Retina (tissue), 1 donor: Measurements from ENCODE around the gene PPP4R2.
"Not testable (repeated sequence)": the region's sequence is repeated elsewhere in the genome, so short reads cannot be mapped to it uniquely, and the experiment has no call there.

ENCODE experiments used
- DNase-seq: peaks from one replicate; pipeline ENCODE4 v3.0.0-alpha.2; 2016

Gene PPP4R2

DNA sequence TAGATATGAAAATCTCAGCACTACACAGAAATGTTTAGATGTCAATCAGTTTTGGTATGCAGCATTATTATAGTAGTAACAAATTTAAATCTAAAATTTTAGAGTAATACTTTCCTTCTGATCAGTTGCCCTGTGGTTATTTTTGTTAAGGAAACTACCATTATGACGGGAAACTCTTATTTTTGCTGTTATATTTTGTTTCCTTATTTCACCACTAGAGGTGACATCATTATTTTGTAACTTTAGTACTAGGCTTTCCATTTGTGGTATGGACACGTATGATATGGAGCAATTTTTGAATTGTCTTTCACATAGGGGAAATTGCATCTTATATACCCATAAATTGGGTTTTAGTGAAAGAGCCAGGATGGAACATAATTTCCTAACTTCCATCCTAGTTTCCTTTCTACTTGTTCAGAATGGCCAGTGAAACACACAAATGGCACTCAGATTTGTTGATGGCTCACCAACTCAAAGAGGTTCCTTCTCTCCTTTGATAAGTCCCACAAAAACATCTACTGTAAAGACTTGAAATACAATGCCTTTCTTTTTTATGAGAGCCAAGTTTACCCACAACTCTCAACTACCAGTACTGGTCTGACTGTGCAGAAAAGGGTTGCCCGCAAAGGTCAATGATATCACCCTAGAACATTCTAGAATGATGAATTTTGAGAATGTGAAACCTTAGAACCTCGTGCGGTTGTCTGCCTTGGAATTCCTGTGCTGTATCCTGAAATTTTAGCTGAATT lies 19.4 kb upstream of the PPP4R2 start:
- DNase-seq = no peak

DNA sequence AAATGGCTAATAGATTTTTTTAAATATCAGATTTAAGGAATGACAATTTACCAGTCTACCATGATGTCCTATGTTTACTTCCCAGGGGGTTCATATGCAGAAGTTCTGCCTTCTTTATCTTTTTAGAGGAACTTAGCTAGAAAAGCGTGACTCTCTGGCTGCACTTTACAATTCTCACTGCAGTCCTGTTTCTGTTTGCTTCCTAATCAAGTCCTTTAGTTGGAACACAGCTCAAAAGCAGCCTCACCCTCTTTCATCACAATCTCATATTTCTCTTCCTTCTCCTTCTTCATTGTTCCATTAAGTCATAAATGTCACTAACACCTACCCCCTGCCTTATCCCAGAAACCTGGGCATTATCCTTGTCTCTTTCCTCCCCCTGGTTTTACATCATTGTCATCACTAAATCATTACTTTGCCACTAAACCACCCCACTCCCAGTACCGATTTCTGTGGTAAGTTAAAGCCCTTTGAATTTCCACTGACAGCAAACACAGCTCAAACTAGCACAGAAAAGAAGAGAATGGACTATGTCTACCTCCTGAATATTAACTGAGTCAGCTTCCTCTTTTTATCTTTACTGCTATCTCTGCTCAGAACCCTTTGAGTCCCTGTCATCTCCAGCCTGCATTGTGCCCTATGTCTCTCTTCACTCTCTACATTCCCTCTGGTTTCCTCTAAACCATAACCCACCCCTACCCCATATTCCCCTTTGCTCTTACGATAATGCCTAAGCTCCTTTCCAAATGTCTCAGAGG lies 13.8 kb upstream of the PPP4R2 start:
- no peak for DNase-seq

DNA sequence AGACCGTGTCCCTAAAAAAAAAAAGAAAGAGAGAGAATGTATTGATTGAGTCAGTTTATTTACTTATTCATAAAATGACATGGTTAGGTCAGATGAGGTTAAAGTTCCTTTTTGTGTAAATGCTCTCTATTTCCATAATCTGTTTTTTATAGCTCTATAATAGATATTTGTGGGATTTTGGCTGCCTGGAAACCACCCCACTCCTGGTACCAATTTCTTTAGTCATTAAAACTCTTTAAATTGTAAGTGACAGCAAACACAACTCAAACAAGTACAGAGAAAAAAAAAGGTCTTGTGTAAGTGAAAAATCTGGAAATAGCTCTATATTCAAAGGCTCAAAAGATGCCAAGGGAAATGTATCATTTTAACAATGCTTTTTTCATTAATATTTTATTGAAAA lies 11.0 kb upstream of the PPP4R2 start:
- DNase-seq = no peak

DNA sequence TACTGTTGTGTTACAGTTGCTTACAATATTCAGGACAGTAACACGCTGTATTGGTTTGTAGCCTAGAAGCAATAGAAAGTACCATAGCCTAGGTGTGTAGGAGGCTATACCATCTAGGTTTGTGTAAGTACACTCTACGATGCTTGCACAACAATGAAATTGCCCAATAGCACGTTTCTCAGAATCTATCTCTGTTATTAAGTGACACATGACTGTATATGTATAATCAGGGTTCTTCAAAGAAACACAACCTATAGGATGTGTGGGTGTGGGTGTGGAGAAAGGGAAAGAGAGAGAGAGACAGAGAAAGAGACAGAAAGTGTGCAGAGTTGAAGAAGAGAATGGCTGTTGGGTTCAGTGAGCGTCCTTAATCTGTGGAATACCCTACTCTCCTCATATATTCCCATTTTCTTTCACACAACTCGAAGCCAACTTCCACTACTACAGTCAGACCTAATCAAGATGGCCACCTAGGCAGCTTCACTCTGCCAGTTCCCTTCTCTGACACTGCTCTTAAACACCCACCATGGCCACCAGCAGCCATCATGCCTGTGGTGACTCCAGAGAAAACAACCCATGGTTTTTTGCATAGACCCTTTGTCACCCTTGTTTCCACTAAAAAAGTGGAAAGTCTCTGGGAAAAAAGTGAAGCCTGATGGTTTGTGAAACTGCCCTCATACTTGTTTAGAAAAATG lies 5.8 kb upstream of the PPP4R2 start:
- no peak for DNase-seq

DNA sequence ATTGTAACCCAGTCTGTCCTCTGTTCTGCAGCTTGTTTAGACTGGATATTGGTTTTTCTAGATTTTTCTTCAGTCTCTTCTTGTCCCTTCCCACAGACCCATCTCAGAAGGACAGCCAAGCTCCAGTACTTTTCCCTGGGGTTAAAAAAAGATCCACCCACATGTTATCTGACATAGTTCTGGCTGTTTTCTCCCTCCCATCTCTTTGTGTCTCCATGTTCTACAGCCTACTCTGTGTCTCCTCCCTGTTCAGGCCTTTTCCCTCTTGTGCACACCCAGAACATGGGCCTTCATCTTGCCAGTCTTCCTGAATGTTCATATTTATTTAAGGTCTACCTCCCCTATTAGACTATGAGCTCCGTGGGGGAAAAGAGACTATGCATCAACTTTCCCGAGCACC lies 5.1 kb upstream of the PPP4R2 start:
- DNase-seq = no peak

DNA sequence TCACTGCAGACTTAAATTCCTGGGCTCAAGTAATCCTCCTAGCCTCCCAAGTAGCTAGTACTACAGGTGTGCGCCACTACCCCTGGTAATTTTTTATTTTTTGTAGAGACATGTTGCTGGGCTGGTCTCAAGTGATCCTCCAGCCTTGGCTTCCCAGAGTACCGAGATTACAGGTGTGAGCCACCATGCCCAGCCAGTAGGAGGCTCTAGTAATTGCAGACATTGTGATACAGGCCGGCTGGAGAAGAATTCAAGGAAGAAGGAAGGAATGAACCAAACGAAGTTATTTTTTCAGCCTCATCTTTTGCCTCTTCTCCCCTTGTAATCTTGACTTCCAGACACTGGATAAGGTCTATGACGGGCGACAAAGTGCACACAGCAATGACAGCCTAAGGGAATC lies 3.2 kb upstream of the PPP4R2 start:
- DNase-seq = no peak

DNA sequence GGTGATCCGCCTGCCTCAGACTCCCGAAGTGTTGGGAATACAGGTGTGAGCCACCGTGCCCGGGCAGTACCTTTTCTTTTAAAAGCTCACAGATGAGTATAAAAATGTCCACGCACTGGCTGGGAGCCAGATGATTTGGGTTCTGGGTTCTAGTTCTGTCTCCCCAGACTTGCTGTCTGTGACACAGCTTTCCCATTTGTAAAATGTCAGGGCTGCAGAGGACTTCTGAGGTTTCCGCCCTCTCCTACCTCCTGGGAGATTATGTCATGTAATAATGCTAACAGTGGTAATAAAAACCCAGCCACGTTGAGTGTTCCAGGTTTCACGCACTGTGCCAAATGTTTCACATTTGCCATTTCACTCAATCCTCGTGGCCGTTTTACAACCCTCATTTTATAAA lies 1.3 kb upstream of the PPP4R2 start:
- no peak for DNase-seq

DNA sequence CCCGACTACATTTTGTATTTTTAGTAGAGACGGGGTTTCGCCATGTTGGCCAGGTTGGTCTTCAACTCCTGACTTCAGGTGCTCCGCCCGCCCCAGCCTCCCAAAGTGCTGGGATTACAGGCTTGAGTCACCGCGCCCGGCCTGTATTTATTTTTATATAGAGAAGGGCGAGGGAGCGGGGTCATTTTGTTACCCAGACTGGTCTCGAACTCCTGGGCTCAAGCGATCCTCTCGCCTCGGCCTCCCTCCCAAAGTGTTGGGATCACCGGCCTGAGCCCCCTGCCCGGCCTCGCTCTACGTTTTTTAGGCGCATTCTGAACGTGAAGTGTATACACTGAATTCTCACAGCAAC lies 514 bp upstream of the PPP4R2 start:
- DNase-seq = no peak

DNA sequence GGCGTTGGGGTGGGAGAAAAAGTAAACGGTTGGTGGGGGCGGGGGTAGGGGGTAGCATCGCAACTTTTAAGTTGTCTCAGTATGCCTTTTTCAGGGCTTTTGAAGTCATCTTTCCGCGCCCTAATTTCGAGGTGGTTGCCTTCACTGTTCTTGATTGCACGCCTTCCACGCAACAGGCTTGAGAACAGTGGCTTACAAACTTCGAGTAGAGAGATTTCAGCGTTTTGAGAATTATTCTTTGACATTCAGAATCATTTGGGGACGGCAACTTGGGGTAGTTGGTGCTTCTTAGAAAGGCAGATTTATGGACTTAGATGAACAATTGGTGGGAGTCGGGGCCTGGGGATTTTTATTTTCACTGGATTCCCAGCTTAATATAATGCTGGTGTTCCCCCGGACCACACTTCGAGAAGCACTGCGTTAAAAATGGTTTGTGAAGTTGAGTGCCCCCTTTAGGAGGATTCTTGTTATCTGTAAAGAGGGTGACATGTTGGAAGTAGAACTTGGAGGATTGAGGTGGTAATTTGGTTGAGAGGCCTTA lies 880 bp downstream of the PPP4R2 start:
- peak; percentile 63 for DNase-seq

DNA sequence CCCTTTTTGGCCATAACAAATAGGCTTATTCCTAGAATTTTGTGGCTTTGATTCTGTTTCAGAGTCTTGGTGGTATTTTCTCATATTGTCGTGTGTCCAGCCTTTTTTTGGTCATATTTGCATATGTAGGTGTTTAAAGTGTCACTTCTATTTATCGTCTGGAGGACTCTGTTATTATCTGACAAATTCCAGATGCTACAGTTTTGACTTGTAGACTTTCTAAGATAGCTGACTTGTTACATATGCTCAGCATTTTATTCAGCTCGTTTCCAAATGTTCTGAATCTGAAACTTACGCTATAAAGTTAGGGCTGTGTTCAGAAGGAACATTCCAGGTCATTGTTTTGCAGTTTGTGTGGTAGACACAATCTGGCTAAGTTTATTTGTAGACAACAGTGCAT lies 1.9 kb downstream of the PPP4R2 start:
- no peak for DNase-seq

DNA sequence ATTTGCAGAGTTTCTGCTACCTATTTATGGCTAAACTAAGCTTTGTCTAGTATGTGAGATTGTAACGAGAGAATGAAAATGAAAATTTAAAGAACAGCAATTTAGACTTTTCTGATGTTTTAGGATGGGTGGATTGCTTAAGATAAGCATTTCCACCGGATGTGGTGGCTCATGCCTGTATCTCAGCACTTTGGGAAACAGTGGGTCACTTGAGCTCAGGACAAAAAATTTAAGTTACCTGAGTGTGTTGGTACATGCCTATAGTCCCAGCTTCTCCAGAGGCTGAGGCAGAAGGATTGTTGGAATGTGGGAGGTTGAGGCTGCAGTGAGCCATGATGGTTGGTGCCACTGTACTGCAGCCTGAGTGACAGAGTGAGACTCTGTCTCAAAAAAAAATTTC lies 3.3 kb downstream of the PPP4R2 start:
- no peak for DNase-seq

DNA sequence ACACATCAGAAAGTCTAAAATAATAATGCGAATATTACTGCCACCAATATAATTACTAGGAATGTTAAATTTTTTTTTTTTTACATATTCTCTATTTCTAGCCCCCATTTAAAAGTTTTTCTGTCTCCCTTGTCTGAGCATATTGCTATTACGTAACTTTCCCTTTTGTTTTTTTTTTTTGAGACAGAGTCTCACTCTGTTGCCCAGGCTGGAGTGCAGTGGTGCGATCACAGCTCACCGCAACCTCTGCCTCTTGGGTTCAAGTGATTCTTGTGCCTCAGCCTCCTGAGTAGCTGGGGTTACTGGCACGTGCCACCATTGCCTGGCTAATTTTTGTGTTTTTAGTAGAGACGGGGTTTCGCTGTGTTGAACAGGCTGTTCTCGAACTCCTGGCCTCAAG lies 6.4 kb downstream of the PPP4R2 start:
- not testable (repeated sequence) for DNase-seq

DNA sequence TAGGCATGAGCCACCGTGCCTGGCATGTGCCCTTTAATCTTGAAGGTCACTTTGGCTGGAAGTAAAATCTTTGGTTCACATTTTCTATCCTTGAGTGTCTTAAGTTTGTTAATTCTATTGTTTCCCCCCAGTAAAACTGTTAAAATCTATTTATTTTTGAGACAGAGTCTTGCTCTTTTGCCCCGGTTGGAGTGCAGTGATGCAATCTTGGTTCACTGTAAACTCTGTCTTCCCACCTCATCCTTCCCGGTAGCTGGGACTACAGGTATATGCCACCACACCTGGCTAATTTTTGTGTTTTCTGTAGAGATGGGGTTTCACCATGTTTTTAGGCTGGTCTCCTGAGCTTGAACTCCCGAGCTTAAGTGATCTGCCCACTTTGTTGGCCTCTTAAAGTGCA lies 7.7 kb downstream of the PPP4R2 start:
- DNase-seq = no peak

DNA sequence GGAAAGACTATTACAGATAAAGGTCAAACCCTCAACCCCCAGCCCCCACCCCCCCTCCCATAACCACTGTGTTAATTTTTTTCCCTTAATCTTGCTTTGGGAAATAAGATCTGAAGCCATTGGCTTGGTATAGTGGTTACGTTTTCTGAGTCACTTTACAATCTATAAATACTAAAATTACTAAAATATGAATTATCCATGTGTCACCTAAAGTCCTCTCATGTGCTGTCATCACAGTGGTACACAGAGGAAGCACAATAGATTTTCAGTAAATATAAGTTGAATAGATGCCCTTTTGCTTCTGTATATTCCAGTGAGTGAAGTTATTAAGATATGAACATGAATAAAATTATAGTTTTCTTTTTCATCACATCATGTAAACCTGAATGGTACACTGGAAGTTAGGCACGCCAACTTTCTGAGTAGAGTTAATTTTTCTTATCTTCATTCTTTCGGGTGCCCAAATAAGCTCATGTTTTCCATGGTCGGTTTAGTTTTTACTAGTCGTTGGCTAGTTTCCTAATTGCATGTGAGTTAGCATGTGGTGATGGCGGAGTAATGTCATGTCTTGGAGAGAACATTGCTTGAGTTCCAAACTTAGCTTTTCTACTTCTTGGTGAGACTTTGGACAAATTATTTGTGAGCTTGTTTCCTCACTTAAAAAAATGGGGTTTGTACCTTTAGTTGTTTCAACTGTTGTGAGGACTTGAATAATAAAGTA lies 11.5 kb downstream of the PPP4R2 start:
- no peak for DNase-seq

DNA sequence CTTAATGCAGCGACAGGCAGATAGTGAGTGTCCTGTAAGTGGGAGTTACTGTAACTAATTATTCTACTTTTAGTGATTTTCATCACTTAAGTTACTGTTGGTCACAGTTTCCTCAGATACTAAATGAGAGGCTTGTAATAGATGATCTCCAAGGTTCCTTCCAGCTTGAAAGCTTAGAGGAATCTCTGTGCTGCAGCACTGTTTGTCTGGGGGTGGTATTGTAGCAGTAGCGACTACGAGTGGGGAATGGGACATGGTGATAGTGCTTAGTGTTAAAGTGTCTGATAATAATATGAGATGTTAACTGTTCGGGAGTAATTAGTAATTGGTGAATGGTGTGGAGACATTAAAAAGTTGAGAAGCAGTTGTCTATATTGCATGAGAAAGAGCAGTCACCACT lies 12.4 kb downstream of the PPP4R2 start:
- DNase-seq = no peak

DNA sequence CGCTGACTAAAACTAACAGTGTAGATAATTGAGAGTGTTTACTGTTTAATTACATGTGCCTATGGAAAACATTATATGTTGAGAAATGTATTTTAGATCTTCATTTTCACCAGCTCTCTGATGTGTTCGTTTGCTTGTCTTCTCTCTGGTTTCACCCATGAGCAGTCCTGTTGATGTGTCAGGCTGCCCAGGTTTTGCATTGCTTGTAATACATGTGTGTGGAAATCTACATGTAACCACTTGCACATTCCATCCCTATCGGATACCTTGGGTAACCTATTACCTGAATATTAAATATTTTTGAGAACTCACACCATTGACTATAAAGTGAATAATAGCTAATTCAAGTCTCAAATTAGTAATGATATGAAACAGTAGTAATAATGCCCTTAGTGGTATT lies 13.1 kb downstream of the PPP4R2 start:
- DNase-seq = no peak

DNA sequence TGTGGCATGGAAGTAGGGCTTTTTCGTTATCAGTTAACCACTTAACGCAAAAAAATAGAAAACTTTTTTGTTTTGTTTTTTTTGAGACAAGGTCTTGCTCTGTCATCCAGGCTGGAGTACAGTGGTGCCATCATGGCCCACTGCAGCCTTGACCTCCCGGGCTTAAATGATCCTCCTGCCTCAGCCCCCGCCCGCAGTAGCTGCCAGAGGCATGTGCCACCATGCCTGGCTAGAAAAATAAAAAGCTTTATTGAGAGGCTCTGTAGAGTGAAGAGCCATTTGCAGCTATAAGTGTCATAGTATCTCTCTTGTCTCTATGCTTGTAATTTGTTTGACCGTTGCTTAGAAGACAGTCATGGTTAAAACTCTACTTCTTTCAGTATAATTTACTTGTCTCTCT lies 13.5 kb downstream of the PPP4R2 start:
- DNase-seq = no peak

DNA sequence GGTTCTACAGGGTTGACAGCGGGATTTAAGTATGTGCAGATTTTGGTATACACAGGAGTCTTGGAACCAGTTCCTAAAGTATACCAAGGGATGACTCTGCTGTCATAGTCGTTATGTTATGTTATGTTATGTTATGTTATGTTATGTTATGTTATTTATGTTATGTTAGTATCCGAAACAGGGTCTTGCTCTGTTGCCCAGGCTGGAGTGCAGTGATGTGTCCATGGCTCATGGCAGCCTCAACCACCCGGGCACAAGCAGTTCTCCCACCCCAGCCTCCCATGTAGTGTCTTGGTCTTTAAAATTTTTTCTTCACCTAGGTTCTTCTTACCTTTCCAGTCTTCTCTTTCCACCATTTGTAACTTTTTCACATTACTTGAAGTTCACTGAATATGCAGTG lies 21.7 kb downstream of the PPP4R2 start:
- no peak for DNase-seq

DNA sequence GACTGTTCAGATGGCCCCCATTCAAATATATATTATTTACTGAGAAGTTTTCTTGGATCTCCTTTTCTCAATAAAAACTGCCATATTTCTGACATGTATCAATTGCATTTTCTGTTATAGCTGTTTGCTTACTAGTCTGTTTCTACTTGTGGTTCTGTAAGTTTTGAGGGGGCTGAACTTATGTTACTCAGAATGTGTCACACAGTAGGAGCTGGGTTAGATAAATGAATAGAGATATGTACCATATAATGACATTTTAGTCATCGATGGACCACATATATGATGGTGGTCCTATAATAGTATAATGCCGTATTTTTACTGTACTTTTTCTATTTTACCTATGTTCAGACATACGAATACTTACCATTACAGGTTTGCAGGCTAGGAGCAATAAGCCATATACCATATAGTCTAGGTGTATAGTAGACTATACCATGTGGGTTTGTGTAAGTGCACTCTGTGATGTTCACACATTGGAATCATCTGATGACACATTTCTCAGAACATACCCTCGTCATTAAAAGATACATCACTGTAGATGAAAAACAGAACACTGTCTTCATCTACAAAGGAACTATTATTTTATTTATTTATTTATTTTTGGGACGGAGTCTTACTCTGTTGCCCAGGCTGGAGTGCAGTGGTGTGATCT lies 22.3 kb downstream of the PPP4R2 start:
- no peak for DNase-seq

DNA sequence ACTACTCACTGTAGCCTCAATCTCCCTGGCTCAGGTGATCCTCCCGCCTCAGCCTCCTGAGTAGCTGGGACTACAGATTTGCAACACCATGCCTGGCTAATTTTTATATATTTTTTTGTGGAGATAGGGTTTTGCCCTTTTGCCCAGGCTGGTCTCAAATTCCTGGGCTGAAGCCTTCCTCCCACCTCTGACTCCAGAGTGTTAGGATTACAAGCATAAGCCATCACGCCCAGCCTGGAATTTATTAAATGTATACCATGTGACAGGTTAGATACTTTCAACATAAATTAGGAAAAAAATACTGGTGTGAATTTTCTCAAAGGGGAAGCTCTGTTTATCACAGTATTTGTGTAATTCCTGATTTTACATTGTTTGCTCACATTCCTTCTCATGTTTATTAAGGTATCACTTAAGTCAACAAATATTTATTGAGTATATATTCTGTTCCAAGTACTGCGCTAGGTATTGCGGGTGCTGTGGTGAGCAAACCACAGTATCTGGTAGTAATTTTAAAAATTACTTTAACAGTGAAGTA lies 24.8 kb downstream of the PPP4R2 start:
- DNase-seq = no peak

DNA sequence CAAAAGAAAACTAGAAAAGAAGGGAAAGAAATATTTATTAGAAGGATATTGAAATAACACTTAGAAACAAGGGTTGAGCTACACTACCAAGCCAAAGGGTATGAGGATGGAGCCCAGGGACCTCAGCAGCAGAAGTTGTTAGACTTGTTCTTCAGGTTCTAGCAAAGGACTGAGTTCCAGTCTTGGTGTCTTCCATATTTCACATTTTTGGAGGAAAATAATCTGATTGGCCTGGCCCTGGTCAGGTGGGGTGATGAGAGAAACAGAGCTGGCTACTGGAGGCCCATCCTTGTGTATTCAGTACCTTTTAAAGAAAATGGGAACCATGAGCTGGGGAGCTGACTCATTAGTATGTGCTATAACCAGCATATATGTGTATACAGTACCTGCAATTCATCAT lies 28.2 kb downstream of the PPP4R2 start:
- DNase-seq = no peak

DNA sequence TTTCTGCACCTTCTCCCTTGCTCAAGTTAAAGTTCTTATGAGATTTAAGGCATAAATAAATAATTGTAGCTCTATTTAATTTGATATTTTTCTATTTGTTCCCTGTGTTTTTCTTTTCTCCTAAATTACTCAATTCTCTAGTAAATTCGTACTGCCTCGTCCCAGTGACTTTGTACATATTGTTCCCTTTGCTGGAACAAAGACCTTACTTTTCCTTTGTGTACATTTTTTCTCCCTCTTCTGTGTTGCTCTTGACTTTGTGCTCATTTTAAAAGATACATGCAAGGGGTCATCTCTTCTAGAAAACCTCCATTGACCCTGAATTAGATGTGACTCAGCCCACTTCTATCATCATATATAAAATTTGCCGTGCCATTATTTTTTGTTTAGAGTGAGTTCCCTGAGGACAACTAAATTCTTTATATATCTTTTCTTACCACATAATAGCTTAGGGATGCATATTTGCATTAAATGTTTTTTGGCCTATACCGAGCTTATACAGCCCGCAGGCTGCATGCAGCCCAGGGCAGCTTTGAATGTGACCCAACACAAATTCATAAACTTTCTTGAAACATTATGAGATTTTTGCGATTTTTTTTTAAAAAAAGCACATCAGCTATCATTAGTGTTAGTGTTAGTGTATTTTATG lies 29.6 kb downstream of the PPP4R2 start:
- no peak for DNase-seq
